Esophagus (tissue), 2 donors: ENCODE data around the gene DOCK1. TPM values are rescaled to one million over a fixed set of nuclear protein-coding genes. Genes with fewer than 3 reads are reported as not detected.

Experiments
- H3K27ac ChIP-seq, 2 donors: one replicate each; pipeline ENCODE4 v1.5.1; 2013; ENCODE audit warnings: low read depth in 2 of 2, mild to moderate bottlenecking in 2 of 2, inconsistent platforms in 1 of 2, low read length in 1 of 2, moderate library complexity in 1 of 2
- H3K27me3 ChIP-seq, 2 donors: one replicate each; pipeline ENCODE4 v1.6.1; 2013; ENCODE audit warnings: low read length in 2 of 2, control low read depth in 1 of 2, mild to moderate bottlenecking in 1 of 2; ENCODE audit not compliant: insufficient read depth in 2 of 2, control insufficient read depth in 1 of 2
- H3K36me3 ChIP-seq, 2 donors: one replicate each; pipeline ENCODE4 v1.6.1; 2013; ENCODE audit warnings: low read length in 1 of 2; ENCODE audit not compliant: control insufficient read depth in 2 of 2, insufficient read depth in 2 of 2
- H3K4me1 ChIP-seq, 2 donors: one replicate each; pipeline ENCODE4 v1.6.1; 2013; ENCODE audit warnings: low read length in 1 of 2; ENCODE audit not compliant: control insufficient read depth in 2 of 2, insufficient read depth in 2 of 2
- H3K4me3 ChIP-seq, 2 donors: one replicate each; pipeline ENCODE4 v1.5.1; 2013; ENCODE audit warnings: low read length in 2 of 2, mild to moderate bottlenecking in 2 of 2, low read depth in 1 of 2, moderate library complexity in 1 of 2
- H3K9me3 ChIP-seq, 2 donors: one replicate each; pipeline ENCODE4 v1.6.1; 2013; ENCODE audit warnings: mild to moderate bottlenecking in 2 of 2, low read depth in 1 of 2, low read length in 1 of 2, moderate library complexity in 1 of 2; ENCODE audit not compliant: control insufficient read depth in 2 of 2, insufficient read depth in 1 of 2
- WGBS, 2 donors: extraction: QIAGEN DNeasy Blood & Tissue Kit; methylation state at CpG; one replicate each; pipeline ENCODE4 v1.1.7; 2013; 5-methylcytosine and 5-hydroxymethylcytosine counted together
- polyA plus RNA-seq, 2 donors: library from polyadenylated mRNA; stranded (reverse); fragments of 200-250 nt; gene quantifications; one replicate each; pipeline ENCODE4 v1.2.3, GENCODE V29; 2013
- donor health status: healthy with polysubstance abuse.
- donor health status: Bipolar disorder and iron deficiency.

Gene DOCK1
- polyA plus RNA-seq, 2 donors = 11.4 to 17.5 TPM

- H3K36me3 ChIP-seq = peaks cover 0 to 5% of the 10 kb centered on the region in 2 donors
- no peaks in the 10 kb centered on the region for H3K27me3 ChIP-seq
- H3K9me3 ChIP-seq = no peaks in the 10 kb centered on the region
- WGBS, 2 donors = 69 to 75% methylated on average over 2 of the region's 2 CpGs
- no peaks in the 10 kb centered on the region for H3K4me1 ChIP-seq
- no peak overlapping the region for H3K27ac ChIP-seq
- no peak overlapping the region for H3K4me3 ChIP-seq
Observed at GRCh38 chr10:127434006-127434405, 528.8 kb downstream of the DOCK1 start.

- no peaks in the 10 kb centered on the region for H3K4me1 ChIP-seq
- H3K27ac ChIP-seq = no peak overlapping the region
- H3K36me3 ChIP-seq = peaks cover 0 to 13% of the 10 kb centered on the region in 2 donors
- peaks cover 0 to 2% of the 10 kb centered on the region in 2 donors for H3K9me3 ChIP-seq
- H3K27me3 ChIP-seq = no peaks in the 10 kb centered on the region
- WGBS, 2 donors = 78 to 86% methylated on average over 7 of the region's 7 CpGs
- no peak overlapping the region for H3K4me3 ChIP-seq
Observed at GRCh38 chr10:127435246-127435645, 530.0 kb downstream of the DOCK1 start.

GRCh38 chr10:127440371-127440770, 535.1 kb downstream of the DOCK1 start:
- Histone ChIP-seq H3K4me3 (no peak overlapping the region), H3K9me3 (peaks cover 0 to 2% of the 10 kb centered on the region in 2 donors), H3K27me3 (no peaks in the 10 kb centered on the region), H3K36me3 (peaks cover 4 to 26% of the 10 kb centered on the region in 2 donors), H3K27ac (no peak overlapping the region), H3K4me1 (no peaks in the 10 kb centered on the region)
- WGBS, 2 donors = 92 to 93% methylated on average over 11 of the region's 11 CpGs

- 89 to 93% methylated on average over 15 to 16 of the region's 16 CpGs for WGBS, 2 donors
- peaks cover 4 to 26% of the 10 kb centered on the region in 2 donors for H3K36me3 ChIP-seq
Observed at GRCh38 chr10:127441350-127442219, 536.4 kb downstream of the DOCK1 start.

DNA sequence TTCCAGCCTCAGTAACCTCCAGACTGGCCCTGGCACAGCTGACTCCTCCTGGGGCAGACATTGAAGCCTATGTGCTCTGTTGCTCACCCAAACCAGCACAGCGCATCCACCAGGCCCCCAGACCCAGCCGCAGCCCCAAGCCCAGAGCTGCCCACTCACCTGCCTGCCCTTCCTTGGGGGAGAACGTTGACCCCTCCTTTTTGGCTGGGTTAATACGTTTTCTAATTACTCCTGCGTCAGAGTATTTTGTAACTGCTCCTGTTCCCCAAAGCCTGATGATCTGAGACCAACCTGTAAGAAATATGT, 536.9 kb downstream of the DOCK1 start:
- Histone ChIP-seq H3K27ac (no peak overlapping the region), H3K27me3 (no peaks in the 10 kb centered on the region), H3K9me3 (peaks cover 0 to 2% of the 10 kb centered on the region in 2 donors), H3K4me3 (no peak overlapping the region), H3K36me3 (peaks cover 6 to 28% of the 10 kb centered on the region in 2 donors), H3K4me1 (no peaks in the 10 kb centered on the region)
- 86 to 89% methylated on average over 5 of the region's 5 CpGs for WGBS, 2 donors

More at GRCh38 chr10:127441350-127442219, 536.4 kb downstream of the DOCK1 start:
- Histone ChIP-seq H3K4me1 (no peaks in the 10 kb centered on the region), H3K4me3 (no peak overlapping the region), H3K27me3 (no peaks in the 10 kb centered on the region), H3K27ac (no peak overlapping the region), H3K9me3 (peaks cover 0 to 2% of the 10 kb centered on the region in 2 donors)

- WGBS, 2 donors = 94 to 97% methylated on average over 13 of the region's 13 CpGs
- peaks cover 18 to 26% of the 10 kb centered on the region in 2 donors for H3K36me3 ChIP-seq
- no peaks in the 10 kb centered on the region for H3K27me3 ChIP-seq
- H3K4me1 ChIP-seq = no peaks in the 10 kb centered on the region
- H3K27ac ChIP-seq = no peak overlapping the region
- H3K4me3 ChIP-seq = no peak overlapping the region
- H3K9me3 ChIP-seq = peaks cover 0 to 2% of the 10 kb centered on the region in 2 donors
Observed at GRCh38 chr10:127444155-127444554, 538.9 kb downstream of the DOCK1 start.

DNA sequence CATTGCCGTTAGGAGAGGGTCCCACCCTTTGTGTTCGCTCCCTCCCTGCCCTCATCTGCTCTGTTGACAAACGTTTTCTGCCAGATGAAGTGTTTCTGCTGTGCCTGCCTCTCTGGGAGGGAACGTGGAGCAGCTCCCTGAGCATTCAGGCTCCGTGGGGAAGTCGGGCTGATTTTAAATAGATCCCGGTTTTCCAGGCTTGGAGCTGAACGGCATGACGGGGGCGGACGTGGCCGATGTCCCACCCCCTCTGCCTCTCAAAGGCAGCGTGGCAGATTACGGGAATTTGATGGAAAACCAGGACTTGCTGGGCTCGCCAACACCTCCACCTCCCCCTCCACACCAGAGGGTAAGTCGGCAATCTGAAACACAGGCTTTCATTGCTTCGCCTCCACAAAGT, 542.0 kb downstream of the DOCK1 start:
- H3K27ac ChIP-seq = no peak overlapping the region
- H3K9me3 ChIP-seq = no peaks in the 10 kb centered on the region
- H3K4me3 ChIP-seq = no peak overlapping the region
- H3K36me3 ChIP-seq = peaks cover 17 to 18% of the 10 kb centered on the region in 2 donors
- H3K4me1 ChIP-seq = no peaks in the 10 kb centered on the region
- WGBS, 2 donors = 88 to 91% methylated on average over 17 of the region's 17 CpGs
- no peaks in the 10 kb centered on the region for H3K27me3 ChIP-seq

DNA sequence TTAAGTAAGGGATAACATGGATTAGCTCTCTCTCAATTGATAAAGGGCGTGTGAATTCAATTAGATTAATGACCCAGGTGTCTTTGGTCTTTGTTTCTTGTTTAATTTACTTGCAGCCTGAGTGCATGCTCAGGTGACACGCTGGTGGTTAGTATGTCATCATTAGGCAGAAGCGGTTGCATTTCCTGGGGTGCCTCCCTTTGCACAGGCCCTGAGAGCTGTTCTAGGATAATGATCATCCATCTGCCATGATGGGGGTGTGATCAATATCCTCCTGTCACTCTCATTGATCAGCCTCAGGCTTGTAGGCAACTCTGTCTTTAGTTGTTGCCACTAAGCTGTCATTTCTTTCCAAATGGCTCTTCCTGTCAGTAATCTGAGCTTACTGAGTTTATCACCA, 544.3 kb downstream of the DOCK1 start:
- peaks cover 14 to 20% of the 10 kb centered on the region in 2 donors for H3K36me3 ChIP-seq
- H3K27me3 ChIP-seq = no peaks in the 10 kb centered on the region

DNA sequence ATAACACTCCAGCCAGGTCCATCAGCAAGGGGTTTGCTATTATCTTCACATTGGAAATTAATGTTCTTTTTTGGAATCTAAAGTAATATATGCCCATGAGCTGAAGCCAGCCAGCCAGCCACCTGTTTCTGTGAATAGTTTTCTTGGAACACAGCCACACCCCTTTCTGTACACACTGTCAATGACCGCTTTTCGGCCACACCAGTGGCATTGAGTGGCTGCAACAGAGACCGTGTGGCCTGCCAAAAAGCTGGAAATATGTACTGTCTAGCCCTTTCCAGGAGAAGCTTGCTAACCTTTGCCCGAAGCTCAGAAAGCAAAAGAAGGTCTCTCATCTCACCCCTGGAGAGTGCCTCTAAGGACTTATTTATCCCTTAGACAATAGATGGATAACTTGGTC, 545.4 kb downstream of the DOCK1 start:
- H3K27me3 ChIP-seq = no peaks in the 10 kb centered on the region
- H3K9me3 ChIP-seq = no peaks in the 10 kb centered on the region
- H3K36me3 ChIP-seq = peaks cover 14 to 20% of the 10 kb centered on the region in 2 donors
- no peak overlapping the region for H3K4me3 ChIP-seq
- no peaks in the 10 kb centered on the region for H3K4me1 ChIP-seq
- WGBS, 2 donors = 73 to 91% methylated on average over 4 of the region's 4 CpGs
- no peak overlapping the region for H3K27ac ChIP-seq

More for the DNA sequence above, 544.3 kb downstream of the DOCK1 start:
- Histone ChIP-seq H3K9me3 (no peaks in the 10 kb centered on the region), H3K4me3 (no peak overlapping the region), H3K4me1 (no peaks in the 10 kb centered on the region), H3K27ac (no peak overlapping the region)
- 62 to 84% methylated on average over 3 of the region's 3 CpGs for WGBS, 2 donors

DNA sequence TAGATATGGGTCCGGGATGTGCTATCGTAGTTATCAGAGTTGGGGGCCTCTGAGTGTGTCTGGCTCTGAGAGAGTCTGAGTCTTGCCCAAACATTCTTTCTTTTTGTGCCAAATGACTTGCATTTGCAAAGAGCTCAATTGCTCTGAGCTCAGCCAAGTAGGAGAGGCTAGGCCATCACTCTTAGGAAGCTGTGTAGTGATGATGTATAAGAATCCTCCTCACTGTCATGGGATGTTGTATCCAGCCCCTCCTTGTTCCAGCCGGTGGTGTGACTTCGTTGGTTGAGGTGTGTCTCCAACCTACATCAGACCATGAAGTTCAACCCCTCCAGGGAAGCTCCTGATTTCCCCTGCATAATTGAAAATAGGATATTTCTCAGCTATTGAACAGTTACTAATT, 546.4 kb downstream of the DOCK1 start:
- WGBS, 2 donors = 86 to 89% methylated on average over 4 of the region's 4 CpGs
- H3K27me3 ChIP-seq = no peaks in the 10 kb centered on the region
- H3K27ac ChIP-seq = no peak overlapping the region
- no peaks in the 10 kb centered on the region for H3K4me1 ChIP-seq
- H3K9me3 ChIP-seq = no peaks in the 10 kb centered on the region
- H3K36me3 ChIP-seq = peaks cover 14 to 20% of the 10 kb centered on the region in 2 donors
- no peak overlapping the region for H3K4me3 ChIP-seq
